ENCODE results near the gene RHOBTB1.
"Not testable (repeated sequence)": the region's sequence is repeated elsewhere in the genome, so short reads cannot be mapped to it uniquely, and the experiment has no call there.

Gene RHOBTB1

DNA sequence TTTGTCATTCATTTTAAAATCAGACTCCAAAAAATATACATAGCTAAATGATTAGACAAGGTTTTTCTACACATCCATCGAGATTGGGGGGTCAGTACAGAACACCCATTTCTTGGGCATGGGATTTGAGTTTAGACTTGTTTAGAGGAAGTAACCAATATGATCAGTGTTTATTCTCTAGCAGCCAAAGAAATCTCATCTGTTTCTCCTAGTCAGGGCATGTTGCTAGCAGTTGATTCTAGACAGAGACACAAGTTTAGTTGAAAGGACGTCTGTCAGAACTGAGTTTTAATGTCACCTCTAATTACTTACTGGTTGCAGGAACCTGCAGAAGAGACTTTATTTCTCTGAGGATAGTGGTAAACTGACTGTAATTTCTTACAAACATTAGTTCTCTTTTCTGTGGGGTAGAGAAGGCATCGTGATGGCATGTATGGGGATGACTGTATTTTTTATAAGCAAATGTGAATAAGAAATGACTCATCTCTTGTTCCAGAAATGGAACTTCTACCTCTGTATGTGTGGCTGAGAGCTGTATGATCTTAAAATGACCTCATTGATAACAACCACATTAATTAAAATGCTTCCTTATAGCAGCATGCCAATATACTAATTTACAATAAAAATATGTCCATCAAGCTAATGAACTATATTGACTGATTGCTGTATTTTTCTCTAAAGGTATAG, 30.6 kb upstream of the RHOBTB1 start:
- H3K4me3 ChIP-seq (replicated peaks in 1 of 2; ENCODE audit: low read depth in 2 of 2, low read length in 2 of 2) = no peak overlapping the region
- DNase-seq (ENCODE audit: low read depth in 2 of 2) = no peak
- no peak for TF ChIP-seq CTCF (IDR thresholded peaks at IDR 0.05; ENCODE audit: low read depth, low read length)

GRCh38 chr10:60973086-60973485, 29.1 kb upstream of the RHOBTB1 start:
- H3K4me3 ChIP-seq (replicated peaks in 1 of 2; ENCODE audit: low read depth in 2 of 2, low read length in 2 of 2) = no peak overlapping the region
- TF ChIP-seq CTCF (IDR thresholded peaks at IDR 0.05; ENCODE audit: low read depth, low read length) = no peak
- no peak for DNase-seq (ENCODE audit: low read depth in 2 of 2)

- not testable (repeated sequence) for DNase-seq (ENCODE audit: low read depth in 2 of 2); H3K4me3 ChIP-seq (replicated peaks in 1 of 2; ENCODE audit: low read depth in 2 of 2, low read length in 2 of 2)
Measured at GRCh38 chr10:60972181-60972580, 28.2 kb upstream of the RHOBTB1 start.

DNA sequence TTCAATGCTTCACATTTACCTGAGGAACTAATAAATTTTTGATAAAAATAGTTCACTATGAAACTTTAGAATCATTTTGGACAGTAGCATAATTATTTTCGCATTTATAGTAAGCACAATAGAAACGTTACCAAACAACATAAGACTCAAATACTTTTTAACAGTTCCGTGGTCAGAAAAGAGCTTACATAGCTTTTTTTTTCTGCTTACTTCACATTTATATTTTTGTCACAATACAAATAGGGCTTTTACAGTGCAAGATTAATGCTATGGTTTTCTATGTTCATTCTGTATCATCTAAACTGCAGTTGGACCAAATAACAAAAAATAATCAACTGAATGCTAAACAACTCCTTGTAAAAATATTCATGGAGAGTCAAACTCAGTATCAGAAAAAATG, 26.5 kb upstream of the RHOBTB1 start:
- DNase-seq (ENCODE audit: low read depth in 2 of 2) = no peak
- no peak overlapping the region for H3K4me3 ChIP-seq (replicated peaks in 1 of 2; ENCODE audit: low read depth in 2 of 2, low read length in 2 of 2)
- TF ChIP-seq CTCF (IDR thresholded peaks at IDR 0.05; ENCODE audit: low read depth, low read length) = no peak

DNA sequence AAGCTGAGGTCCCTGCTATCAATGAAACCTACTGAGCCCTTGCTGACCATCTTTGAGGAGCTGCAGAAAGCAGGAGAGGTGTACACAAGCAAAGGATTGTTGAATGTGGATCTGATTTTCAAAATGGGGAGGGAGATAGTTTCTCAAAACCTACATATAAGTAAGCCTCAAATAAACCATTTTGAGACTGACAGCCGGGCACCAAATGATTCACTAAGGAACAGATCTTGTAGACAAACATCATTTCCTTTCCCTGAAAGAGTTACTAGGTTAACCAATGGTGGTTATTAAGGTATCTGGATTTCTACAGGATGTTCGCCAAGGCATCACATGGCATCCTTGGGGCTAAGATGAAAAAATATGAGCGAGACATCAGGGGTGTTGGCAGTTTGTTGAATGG, 24.5 kb upstream of the RHOBTB1 start:
- no peak overlapping the region for H3K4me3 ChIP-seq (replicated peaks in 1 of 2; ENCODE audit: low read depth in 2 of 2, low read length in 2 of 2)
- TF ChIP-seq CTCF (IDR thresholded peaks at IDR 0.05; ENCODE audit: low read depth, low read length) = no peak
- DNase-seq (ENCODE audit: low read depth in 2 of 2) = no peak

- H3K4me3 ChIP-seq (replicated peaks in 1 of 2; ENCODE audit: low read depth in 2 of 2, low read length in 2 of 2) = no peak overlapping the region
- TF ChIP-seq CTCF (IDR thresholded peaks at IDR 0.05; ENCODE audit: low read depth, low read length) = no peak
- DNase-seq (ENCODE audit: low read depth in 2 of 2) = no peak
Measured at GRCh38 chr10:60967854-60968484, 24.0 kb upstream of the RHOBTB1 start.

DNA sequence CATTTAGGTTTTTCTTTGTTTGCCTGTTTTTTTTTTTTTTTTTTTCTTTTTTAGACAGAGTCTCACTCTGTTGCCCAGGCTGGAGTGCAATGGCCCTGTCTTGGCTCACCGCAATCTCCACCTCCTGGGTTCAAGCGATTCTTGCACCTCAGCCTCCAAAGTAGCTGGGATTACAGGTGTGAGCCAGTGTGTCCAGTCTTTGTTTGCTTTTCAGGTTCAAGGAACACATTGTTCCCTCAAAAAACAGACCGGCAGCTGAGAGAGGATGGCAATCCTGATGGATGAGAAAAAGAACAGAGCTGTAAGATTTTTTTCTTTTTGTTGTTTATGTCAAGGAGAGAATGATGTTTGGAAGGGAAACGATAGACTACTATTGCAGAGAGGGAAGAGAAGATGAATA, 23.3 kb upstream of the RHOBTB1 start:
- no peak for DNase-seq (ENCODE audit: low read depth in 2 of 2)
- no peak for TF ChIP-seq CTCF (IDR thresholded peaks at IDR 0.05; ENCODE audit: low read depth, low read length)
- no peak overlapping the region for H3K4me3 ChIP-seq (replicated peaks in 1 of 2; ENCODE audit: low read depth in 2 of 2, low read length in 2 of 2)
